Measurements from ENCODE around the gene SCML2. TPM values are rescaled to one million over a fixed set of nuclear protein-coding genes. Genes with fewer than 3 reads are reported as not detected.

The SCML2 gene
- total RNA-seq, 1 experiment from 2014 or later: 7.1 TPM

- no peaks in the 10 kb centered on the region for H3K36me3 ChIP-seq (ENCODE audit: control insufficient read depth, insufficient read depth, low read length)
- H3K4me1 ChIP-seq (ENCODE audit: control insufficient read depth, insufficient read depth, low read length): no peaks in the 10 kb centered on the region
- TF ChIP-seq REST (IDR thresholded peaks at IDR 0.05; ENCODE audit: insufficient read depth in 1 of 2, low read depth in 2 of 2, low read length in 1 of 2): no peak
- TF ChIP-seq POLR2AphosphoS5 (IDR thresholded peaks at IDR 0.05; ENCODE audit: low read depth, low read length): no peak
- no peak for TF ChIP-seq CTCF (IDR thresholded peaks at IDR 0.05)
- TF ChIP-seq SIN3A (IDR thresholded peaks at IDR 0.05; ENCODE audit: borderline replicate concordance, insufficient read depth, low read depth, low read length): no peak
- no peak for TF ChIP-seq TCF7L2 (IDR thresholded peaks at IDR 0.05; ENCODE audit: low read depth, low read length)
- CTCF ChIA-PET: interaction anchor here (0.7 kb wide), 1 partner anchor 347 kb away, joined by 3 read pairs; no protein-coding TSS in a partner anchor
- POLR2A ChIA-PET: no interaction called here
- intact Hi-C loops (cut with micrococcal nuclease; ENCODE audit: unreplicated experiment): loop anchor here (10.0 kb wide), 1 partner anchor 490 kb away; no protein-coding TSS in a partner anchor
- ATAC-seq (no peak), DNase-seq (ENCODE audit: low read depth, low spot score) (no peak)
- H3K4me3 ChIP-seq (ENCODE audit: low read depth in 2 of 2, low read length in 2 of 2): no peak overlapping the region
- H3K27me3 ChIP-seq (ENCODE audit: control insufficient read depth, insufficient read depth, low read length): no peaks in the 10 kb centered on the region
- no peak overlapping the region for H3K27ac ChIP-seq (ENCODE audit: low read length)
- BruUV-seq (replicated peaks): no TSS peak
- in situ Hi-C loops (cut with HindIII; ENCODE audit: low pct_unique_long_range_greater_than_20kb, low sequenced_read_pairs): no loop called here
- H3K9me3 ChIP-seq (ENCODE audit: control insufficient read depth, insufficient read depth, low read depth, low read length): no peaks in the 10 kb centered on the region
Observed at GRCh38 chrX:18394477-18394876, 40.0 kb upstream of the SCML2 start.

- ATAC-seq (no peak), DNase-seq (ENCODE audit: low read depth, low spot score) (no peak)
- intact Hi-C loops (cut with micrococcal nuclease; ENCODE audit: unreplicated experiment) (loop anchor here (2.0 to 10.0 kb wide), 2 partner anchors 494 to 944 kb away; no protein-coding TSS in a partner anchor), in situ Hi-C loops (cut with HindIII; ENCODE audit: low pct_unique_long_range_greater_than_20kb, low sequenced_read_pairs) (no loop called here)
- CTCF ChIA-PET: no interaction called here
- H3K9me3 ChIP-seq (ENCODE audit: control insufficient read depth, insufficient read depth, low read depth, low read length): no peaks in the 10 kb centered on the region
- H3K27me3 ChIP-seq (ENCODE audit: control insufficient read depth, insufficient read depth, low read length): no peaks in the 10 kb centered on the region
- no peaks in the 10 kb centered on the region for H3K4me1 ChIP-seq (ENCODE audit: control insufficient read depth, insufficient read depth, low read length)
- no peak overlapping the region for H3K27ac ChIP-seq (ENCODE audit: low read length)
- no peak for TF ChIP-seq POLR2AphosphoS5 (IDR thresholded peaks at IDR 0.05; ENCODE audit: low read depth, low read length)
- peak; percentile 54; the same call in 1 of the 2 replicates for TF ChIP-seq CTCF (IDR thresholded peaks at IDR 0.05)
- no peaks in the 10 kb centered on the region for H3K36me3 ChIP-seq (ENCODE audit: control insufficient read depth, insufficient read depth, low read length)
- no TSS peak for BruUV-seq (replicated peaks)
- H3K4me3 ChIP-seq (ENCODE audit: low read depth in 2 of 2, low read length in 2 of 2): no peak overlapping the region
- POLR2A ChIA-PET: no interaction called here
Observed at GRCh38 chrX:18390941-18391538, 36.6 kb upstream of the SCML2 start.

All from Panc1 (cell line).